GM19099 (cell line): ENCODE results near the gene TASP1.

Experiments
- POLR2A ChIP-seq: IDR thresholded peaks from 3 replicates; pipeline ENCODE4 v1.6.1; 2011; ENCODE audit warnings: low read depth; ENCODE audit not compliant: insufficient read length; ENCODE audit errors: extremely low read depth

Gene TASP1

GRCh38 chr20:13469262-13469661 lies 169.5 kb downstream of the TASP1 start:
- TF ChIP-seq POLR2A = no peak

- TF ChIP-seq POLR2A = no peak
Observed at GRCh38 chr20:13468166-13468565, 170.6 kb downstream of the TASP1 start.

- TF ChIP-seq POLR2A = no peak
Observed at GRCh38 chr20:13464702-13465101, 174.0 kb downstream of the TASP1 start.

GRCh38 chr20:13461849-13462458 lies 176.8 kb downstream of the TASP1 start:
- TF ChIP-seq POLR2A = no peak

- TF ChIP-seq POLR2A = no peak
Observed at GRCh38 chr20:13458860-13459451, 179.8 kb downstream of the TASP1 start.

GRCh38 chr20:13457487-13457886 lies 181.2 kb downstream of the TASP1 start:
- TF ChIP-seq POLR2A = no peak

- no peak for TF ChIP-seq POLR2A
Observed at GRCh38 chr20:13455713-13456112, 183.0 kb downstream of the TASP1 start.

GRCh38 chr20:13453367-13453766 lies 185.4 kb downstream of the TASP1 start:
- TF ChIP-seq POLR2A = no peak

GRCh38 chr20:13452470-13453124 lies 186.1 kb downstream of the TASP1 start:
- TF ChIP-seq POLR2A = no peak

GRCh38 chr20:13449868-13450434 lies 188.8 kb downstream of the TASP1 start:
- TF ChIP-seq POLR2A = no peak

- TF ChIP-seq POLR2A = no peak
Observed at GRCh38 chr20:13447385-13448180, 191.1 kb downstream of the TASP1 start.

- TF ChIP-seq POLR2A = no peak
Observed at GRCh38 chr20:13443690-13444089, 195.0 kb downstream of the TASP1 start.

- no peak for TF ChIP-seq POLR2A
Observed at GRCh38 chr20:13442986-13443385, 195.7 kb downstream of the TASP1 start.

- TF ChIP-seq POLR2A = no peak
Observed at GRCh38 chr20:13441388-13441787, 197.3 kb downstream of the TASP1 start.

GRCh38 chr20:13436530-13436929 lies 202.2 kb downstream of the TASP1 start:
- no peak for TF ChIP-seq POLR2A
